Fibroblast of mammary gland (primary cell): ENCODE measurements around the gene OXSR1.

ENCODE experiments used
- DNase-seq: peaks from one replicate; pipeline ENCODE4 v3.0.0-alpha.2; 2010; ENCODE audit warnings: low read depth
- H3K4me3 ChIP-seq: 2 replicates; pipeline ENCODE4 v1.5.1; 2011; ENCODE audit warnings: low read depth, mild to moderate bottlenecking, low read length, moderate library complexity; ENCODE audit not compliant: control insufficient read depth
- TF ChIP-seq, protein P1 (sequence below): conservative IDR thresholded peaks from 2 replicates; pipeline ENCODE4 v1.5.1; 2011; ENCODE audit warnings: low read depth, low read length, inconsistent platforms; ENCODE audit not compliant: control insufficient read depth, insufficient read depth

Gene OXSR1

GRCh38 chr3:38140326-38141172, 24.8 kb upstream of the OXSR1 start:
- no peak for DNase-seq
- TF ChIP-seq, protein P1, sequence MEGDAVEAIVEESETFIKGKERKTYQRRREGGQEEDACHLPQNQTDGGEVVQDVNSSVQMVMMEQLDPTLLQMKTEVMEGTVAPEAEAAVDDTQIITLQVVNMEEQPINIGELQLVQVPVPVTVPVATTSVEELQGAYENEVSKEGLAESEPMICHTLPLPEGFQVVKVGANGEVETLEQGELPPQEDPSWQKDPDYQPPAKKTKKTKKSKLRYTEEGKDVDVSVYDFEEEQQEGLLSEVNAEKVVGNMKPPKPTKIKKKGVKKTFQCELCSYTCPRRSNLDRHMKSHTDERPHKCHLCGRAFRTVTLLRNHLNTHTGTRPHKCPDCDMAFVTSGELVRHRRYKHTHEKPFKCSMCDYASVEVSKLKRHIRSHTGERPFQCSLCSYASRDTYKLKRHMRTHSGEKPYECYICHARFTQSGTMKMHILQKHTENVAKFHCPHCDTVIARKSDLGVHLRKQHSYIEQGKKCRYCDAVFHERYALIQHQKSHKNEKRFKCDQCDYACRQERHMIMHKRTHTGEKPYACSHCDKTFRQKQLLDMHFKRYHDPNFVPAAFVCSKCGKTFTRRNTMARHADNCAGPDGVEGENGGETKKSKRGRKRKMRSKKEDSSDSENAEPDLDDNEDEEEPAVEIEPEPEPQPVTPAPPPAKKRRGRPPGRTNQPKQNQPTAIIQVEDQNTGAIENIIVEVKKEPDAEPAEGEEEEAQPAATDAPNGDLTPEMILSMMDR, result no peak
- no peak overlapping the region for H3K4me3 ChIP-seq

- H3K4me3 ChIP-seq, result no peak overlapping the region
- TF ChIP-seq, protein P1, result no peak
- no peak for DNase-seq
These were observed 24.0 kb upstream of the OXSR1 start for GRCh38 chr3:38141173-38141951.

DNA sequence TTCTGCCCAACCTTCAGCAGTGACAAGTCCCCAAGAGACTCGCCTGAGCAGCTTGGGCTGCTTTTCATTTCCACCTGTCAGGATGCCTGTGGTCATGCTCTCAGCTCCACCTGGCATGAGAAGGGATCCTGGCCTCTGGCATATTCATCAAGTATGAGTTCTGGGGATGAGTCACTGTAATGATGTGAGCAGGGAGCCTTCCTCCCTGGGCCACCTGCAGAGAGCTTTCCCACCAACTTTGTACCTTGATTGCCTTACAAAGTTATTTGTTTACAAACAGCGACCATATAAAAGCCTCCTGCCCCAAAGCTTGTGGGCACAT, 23.4 kb upstream of the OXSR1 start:
- no peak overlapping the region for H3K4me3 ChIP-seq
- TF ChIP-seq, protein P1, result no peak
- DNase-seq, result no peak

GRCh38 chr3:38142959-38143358, 22.4 kb upstream of the OXSR1 start:
- TF ChIP-seq, protein P1, result no peak
- DNase-seq, result no peak
- H3K4me3 ChIP-seq, result no peak overlapping the region

DNA sequence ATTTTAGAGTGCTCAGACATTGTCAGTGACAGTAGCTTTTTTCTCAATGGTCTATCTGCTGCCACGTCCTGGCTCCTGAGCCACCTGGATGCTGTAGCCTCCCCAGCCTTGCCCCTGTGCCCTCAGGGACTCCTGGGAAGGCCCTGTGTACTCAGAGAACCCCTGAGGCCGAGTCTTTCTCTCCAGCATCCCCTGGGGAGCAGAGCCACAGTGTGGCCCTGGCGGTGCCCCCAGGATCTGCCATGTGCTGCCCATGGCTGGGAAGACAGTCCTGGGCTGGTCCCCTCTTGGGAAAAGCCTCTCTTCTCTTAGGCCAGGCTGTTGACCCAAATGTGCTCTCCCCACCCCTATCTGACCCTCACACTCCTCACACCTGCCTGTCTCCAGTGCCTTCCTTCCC, 21.8 kb upstream of the OXSR1 start:
- TF ChIP-seq, protein P1, result no peak
- DNase-seq, result no peak
- H3K4me3 ChIP-seq, result no peak overlapping the region

- no peak for DNase-seq
- TF ChIP-seq, protein P1, result no peak
These were observed 18.8 kb upstream of the OXSR1 start for GRCh38 chr3:38146504-38146903.

More at GRCh38 chr3:38146504-38146903, 18.8 kb upstream of the OXSR1 start:
- no peak overlapping the region for H3K4me3 ChIP-seq
